GM12872 (cell line): ENCODE data around the gene ZNRF2.

Experiments used
- TF ChIP-seq, protein P1 (sequence below): IDR thresholded peaks from 3 replicates; pipeline ENCODE4 v1.5.1; 2011; ENCODE audit warnings: low read depth, mild to moderate bottlenecking, low read length, moderate library complexity; ENCODE audit not compliant: insufficient read depth

Gene ZNRF2

DNA sequence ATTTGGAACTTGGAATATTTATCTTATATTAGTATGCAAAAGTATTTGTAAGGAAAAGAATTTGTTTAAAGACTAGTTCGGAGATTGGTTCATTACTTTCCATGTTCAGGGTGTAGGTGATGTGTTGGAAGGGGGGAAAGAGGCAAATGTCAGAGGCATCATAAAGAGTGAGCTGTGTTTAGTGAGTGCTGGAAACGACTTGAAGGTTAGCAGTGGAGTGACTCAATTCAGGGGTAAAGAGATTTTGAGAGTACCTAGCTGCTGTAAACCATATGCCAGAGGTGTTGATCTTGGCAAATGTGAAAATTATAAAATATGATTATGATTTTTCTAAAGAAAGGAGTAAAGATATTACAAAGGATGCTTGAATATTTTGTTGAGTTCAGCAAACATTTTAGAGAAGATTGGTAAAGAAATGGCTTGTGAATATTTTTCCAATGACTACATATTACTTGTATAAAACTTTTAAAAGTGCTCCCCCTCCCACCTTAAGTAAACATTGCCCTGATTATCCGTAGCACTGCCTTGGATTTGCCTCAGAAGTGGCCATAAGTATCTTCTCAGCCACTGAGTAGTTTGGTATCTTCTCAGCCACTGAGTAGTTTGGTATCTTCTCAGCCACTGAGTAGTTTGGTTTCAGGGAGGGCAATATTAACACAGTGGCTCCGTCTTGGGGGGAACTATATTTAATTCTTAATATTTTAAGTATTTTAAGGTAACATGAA, 51.5 kb downstream of the ZNRF2 start:
- TF ChIP-seq, protein P1, sequence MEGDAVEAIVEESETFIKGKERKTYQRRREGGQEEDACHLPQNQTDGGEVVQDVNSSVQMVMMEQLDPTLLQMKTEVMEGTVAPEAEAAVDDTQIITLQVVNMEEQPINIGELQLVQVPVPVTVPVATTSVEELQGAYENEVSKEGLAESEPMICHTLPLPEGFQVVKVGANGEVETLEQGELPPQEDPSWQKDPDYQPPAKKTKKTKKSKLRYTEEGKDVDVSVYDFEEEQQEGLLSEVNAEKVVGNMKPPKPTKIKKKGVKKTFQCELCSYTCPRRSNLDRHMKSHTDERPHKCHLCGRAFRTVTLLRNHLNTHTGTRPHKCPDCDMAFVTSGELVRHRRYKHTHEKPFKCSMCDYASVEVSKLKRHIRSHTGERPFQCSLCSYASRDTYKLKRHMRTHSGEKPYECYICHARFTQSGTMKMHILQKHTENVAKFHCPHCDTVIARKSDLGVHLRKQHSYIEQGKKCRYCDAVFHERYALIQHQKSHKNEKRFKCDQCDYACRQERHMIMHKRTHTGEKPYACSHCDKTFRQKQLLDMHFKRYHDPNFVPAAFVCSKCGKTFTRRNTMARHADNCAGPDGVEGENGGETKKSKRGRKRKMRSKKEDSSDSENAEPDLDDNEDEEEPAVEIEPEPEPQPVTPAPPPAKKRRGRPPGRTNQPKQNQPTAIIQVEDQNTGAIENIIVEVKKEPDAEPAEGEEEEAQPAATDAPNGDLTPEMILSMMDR, result no peak

DNA sequence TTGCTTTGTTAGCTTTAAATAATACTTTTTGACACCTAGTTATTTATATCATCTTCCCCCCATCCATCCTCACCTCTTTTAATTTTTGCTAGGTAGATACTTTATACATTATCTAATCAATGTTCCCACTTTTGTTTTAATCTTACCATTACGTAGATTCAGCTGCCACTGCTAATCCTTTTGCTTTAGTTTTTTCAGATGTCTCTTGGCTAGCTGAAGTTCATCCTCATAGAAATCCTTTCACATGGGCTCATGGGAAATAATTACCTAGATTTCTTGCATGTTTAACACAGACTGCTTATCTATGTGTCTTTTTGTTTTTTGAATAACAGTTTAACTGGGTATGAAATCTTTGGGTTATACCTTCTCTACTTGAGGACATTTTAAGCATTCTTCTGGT, 60.1 kb downstream of the ZNRF2 start:
- TF ChIP-seq, protein P1, result no peak

DNA sequence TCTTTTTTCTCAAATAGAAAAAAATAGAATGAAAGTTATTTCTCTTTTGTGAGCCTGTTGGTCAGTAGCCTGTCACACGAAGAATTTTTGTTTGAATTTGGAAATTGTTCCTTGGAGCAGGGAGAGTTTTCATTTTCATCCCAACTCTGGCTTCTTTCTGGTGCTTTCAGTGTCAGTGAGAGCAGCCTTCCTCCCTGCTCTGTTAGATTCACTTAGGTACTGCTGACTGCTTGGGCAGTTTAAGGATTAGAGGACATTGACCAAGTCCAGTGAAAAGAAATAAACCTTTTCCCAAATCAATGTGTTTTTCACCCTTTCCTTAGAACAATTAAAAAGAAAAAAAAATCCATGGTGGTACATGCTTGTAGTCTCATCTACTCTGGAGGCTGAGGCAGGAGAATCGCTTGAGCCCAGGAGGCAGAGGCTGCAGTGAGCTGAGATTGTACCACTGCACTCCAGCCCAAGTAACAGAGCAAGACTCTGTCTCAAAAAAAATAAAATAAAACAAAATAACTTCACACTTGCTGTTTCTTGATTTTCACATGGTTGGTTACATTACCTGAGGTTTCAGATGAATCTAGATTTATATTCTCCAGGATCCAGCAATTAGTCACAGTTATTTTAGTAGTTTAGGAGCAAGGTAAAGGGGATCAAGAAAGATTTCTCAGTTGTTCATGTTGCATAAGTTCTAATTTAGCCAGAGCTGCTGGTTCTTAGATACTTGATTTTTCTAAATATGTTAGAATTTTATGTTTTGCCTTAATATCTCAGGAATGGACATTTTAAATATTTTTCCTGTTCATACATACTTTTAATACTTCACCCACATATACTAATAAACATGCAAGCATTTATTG, 63.1 kb downstream of the ZNRF2 start:
- TF ChIP-seq, protein P1, result no peak

DNA sequence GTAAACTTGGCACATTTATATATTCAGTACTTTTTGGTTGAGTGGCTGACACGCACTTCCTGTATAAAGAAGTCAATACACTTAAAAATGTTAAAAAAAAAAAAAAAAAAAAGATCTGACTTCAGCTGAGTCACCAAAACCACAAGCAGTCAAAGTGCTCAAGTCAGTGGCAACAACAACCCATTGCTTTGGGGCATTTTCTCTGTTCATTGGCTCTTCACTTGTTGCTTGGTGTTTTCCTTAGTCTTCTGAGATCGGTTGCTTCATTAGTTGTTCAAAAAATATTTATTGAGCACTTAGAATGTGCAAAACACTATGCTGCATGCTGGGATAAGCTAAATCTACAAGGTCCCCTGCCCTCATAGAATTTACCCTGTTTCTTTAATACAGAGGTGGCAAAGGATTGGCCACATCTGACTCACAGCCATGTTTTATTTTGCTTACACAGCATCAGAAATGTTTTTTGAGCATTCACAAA, 63.7 kb downstream of the ZNRF2 start:
- TF ChIP-seq, protein P1, result no peak

DNA sequence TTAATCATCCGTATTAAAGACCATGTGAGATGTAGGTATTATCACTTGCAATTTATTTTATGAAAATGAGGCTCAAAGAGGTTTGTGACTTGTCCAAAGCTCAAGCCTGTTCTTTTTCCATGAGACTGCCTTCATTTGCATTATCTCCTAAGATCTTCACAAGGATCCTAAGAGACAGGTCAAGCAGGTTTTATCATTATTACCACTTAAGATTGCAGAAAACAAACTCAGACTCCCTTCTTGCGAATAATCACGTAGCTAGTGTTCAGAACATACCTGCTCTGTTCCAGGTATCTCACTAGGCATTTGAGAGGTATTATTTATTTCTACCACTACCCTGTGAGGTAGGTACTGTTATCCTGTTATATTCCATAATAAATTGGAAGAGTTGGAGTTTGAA, 64.8 kb downstream of the ZNRF2 start:
- TF ChIP-seq, protein P1, result no peak

DNA sequence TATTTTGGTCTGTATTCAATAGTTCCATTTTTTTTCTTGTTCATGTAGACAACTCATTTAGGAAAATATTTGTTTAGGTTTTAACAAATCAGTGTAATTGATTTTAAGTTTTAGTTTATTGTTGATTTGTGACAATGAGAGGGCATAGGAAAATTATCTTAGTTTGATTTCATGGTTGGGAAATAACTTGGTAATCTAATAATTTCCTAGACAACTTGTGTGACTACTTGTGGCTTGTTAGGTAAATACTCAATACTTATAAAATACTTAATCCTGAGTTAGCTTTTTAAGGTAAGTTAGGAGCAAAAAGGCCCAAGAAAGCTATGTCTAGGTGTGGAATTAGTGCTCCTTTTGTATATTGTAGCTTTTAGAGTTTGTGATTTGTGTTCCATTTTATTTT, 65.4 kb downstream of the ZNRF2 start:
- TF ChIP-seq, protein P1, result no peak

DNA sequence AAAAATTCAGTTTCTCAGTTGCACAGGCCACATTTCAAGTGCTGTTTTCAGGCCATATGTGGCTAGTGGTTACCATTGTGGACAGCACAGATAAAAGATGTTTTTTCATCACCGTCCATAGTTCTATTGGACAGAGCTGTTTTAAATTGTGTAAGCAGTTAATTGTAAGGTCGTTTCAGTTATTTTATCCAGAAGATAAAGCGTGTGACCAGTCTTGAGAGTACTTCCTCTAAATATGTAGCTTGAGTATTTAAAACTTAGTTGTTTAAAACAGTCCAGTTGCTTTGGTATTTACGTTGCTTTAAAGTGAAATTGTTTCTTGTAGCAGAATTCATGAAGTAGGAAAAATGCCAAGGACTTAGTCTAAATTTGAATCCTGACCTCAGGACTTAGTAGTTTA, 66.9 kb downstream of the ZNRF2 start:
- TF ChIP-seq, protein P1, result no peak
